ENCODE data around the gene MESP2. TPM values are rescaled to one million over a fixed set of nuclear protein-coding genes. Genes with fewer than 3 reads are reported as not detected.

Gene MESP2
- total and polyA plus RNA-seq, 9 of the 15 experiments (the other 6 are each of a cell fraction or from before 2014, with no cell fraction given): 0.08 to 0.82 (median 0.37) TPM

GRCh38 chr15:89760303-89761008 is 15.7 kb upstream of the MESP2 start (continued):
- TF ChIP-seq ZNF407 (IDR thresholded peaks at IDR 0.05; ENCODE audit: low read depth): no peak
- peak; percentile 18; the same call in 1 of the 2 replicates for TF ChIP-seq ZBTB12 (CRISPR knock-in tag; IDR thresholded peaks at IDR 0.05)
- TF ChIP-seq RAD21 (CRISPR knock-in tag; conservative IDR thresholded peaks at IDR 0.05 in 1 of 2, IDR thresholded peaks at IDR 0.05 in 1 of 2): peak; percentile 91 to 95
- TF ChIP-seq KLF16 (IDR thresholded peaks at IDR 0.05): no peak
- TF ChIP-seq KDM2B (CRISPR knock-in tag; IDR thresholded peaks at IDR 0.05): no peak
- TF ChIP-seq MAX (CRISPR knock-in tag; IDR thresholded peaks at IDR 0.05): peak; percentile 30; the same call in 1 of the 2 replicates
- no peak for TF ChIP-seq CREB3 (tag; conservative IDR thresholded peaks at IDR 0.05; ENCODE audit: low read depth)
- no peak for TF ChIP-seq NFE2 (IDR thresholded peaks at IDR 0.05; ENCODE audit: low read depth)
- peak; percentile 33 for TF ChIP-seq BRD9 (IDR thresholded peaks at IDR 0.05; ENCODE audit: low read depth, partially characterized antibody)
- TF ChIP-seq SMARCE1 (IDR thresholded peaks at IDR 0.05): 0 out of 2 replicates have a peak, but pooled peaks have one; percentile 52
- TF ChIP-seq JUND (IDR thresholded peaks at IDR 0.05; ENCODE audit: borderline replicate concordance, low read depth, low read length): 0 out of 2 replicates have a peak, but pooled peaks have one; percentile 19
- peak; percentile 22; the same call in 2 of the 3 replicates for TF ChIP-seq JUND (tag; IDR thresholded peaks at IDR 0.05; ENCODE audit: borderline replicate concordance, low read depth, low read length)
- 0 out of 2 replicates have a peak, but pooled peaks have one; percentile 21 for TF ChIP-seq LCOR (CRISPR knock-in tag; IDR thresholded peaks at IDR 0.05)
